OCI-LY3 (cell line): ENCODE data around the gene AHRR.

Experiments
- EZH2phosphoT487 ChIP-seq: fragments of 200-600 bp; shearing (Covaris generic); IDR thresholded peaks from 2 replicates; pipeline ENCODE4 v1.6.1; 2018; ENCODE audit warnings: antibody characterized with exemption, mixed run types, low read depth
- TF ChIP-seq, protein P1 (sequence below): fragments of 200-600, 300-600 bp; sonication (generic); IDR thresholded peaks from 2 replicates; pipeline ENCODE4 v1.5.1; 2014; ENCODE audit warnings: antibody characterized with exemption, low read length, low read depth

DNA sequence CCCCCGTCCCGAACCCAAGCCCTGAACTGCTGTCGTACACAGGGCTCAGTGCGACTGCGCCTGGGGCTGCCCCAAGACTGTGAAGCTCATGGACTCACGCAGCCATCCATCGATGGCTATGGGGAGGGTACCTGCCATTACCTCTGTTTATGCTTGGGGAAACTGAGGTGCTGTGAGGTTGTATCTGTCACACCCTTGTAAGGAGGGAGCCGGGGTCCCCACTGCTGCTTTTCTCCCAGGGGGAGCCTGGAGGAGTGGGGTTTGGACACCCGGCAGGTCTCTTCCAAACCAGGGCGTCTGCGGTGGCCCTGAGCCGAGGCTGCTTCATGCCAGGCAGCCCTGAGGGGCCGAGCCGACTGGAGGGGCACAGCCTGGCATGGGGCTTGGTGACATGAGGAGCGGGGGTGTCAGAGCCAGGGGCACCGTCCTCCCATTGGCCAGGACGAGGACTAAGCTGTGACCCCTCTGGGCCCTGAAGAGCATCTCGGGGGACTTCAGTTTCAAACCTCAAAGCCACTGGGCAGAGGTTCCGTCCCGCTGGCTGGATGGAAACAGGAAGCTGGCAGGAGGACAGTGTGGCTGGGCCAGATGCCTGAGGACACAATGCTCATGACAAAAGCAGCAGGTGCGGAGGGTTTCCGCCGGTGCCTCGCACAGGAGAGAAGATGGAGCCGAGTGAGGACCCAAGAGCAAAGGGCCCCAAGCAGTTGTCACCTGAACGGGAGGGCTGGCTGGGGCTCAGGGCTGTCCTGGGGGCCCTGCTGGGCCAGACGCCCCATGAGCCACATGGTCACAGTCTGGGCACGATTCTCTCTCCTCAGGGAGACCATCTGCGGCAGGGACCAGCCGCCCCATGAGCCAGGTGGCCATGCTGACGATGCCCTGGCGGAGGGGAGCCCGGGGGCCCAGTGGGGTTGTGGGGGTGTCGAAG lies 67.0 kb downstream of the AHRR start:
- TF ChIP-seq, protein P1, sequence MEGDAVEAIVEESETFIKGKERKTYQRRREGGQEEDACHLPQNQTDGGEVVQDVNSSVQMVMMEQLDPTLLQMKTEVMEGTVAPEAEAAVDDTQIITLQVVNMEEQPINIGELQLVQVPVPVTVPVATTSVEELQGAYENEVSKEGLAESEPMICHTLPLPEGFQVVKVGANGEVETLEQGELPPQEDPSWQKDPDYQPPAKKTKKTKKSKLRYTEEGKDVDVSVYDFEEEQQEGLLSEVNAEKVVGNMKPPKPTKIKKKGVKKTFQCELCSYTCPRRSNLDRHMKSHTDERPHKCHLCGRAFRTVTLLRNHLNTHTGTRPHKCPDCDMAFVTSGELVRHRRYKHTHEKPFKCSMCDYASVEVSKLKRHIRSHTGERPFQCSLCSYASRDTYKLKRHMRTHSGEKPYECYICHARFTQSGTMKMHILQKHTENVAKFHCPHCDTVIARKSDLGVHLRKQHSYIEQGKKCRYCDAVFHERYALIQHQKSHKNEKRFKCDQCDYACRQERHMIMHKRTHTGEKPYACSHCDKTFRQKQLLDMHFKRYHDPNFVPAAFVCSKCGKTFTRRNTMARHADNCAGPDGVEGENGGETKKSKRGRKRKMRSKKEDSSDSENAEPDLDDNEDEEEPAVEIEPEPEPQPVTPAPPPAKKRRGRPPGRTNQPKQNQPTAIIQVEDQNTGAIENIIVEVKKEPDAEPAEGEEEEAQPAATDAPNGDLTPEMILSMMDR = no peak
- no peak for TF ChIP-seq EZH2phosphoT487
